ENCODE measurements around the gene CGNL1.

Gene CGNL1

DNA sequence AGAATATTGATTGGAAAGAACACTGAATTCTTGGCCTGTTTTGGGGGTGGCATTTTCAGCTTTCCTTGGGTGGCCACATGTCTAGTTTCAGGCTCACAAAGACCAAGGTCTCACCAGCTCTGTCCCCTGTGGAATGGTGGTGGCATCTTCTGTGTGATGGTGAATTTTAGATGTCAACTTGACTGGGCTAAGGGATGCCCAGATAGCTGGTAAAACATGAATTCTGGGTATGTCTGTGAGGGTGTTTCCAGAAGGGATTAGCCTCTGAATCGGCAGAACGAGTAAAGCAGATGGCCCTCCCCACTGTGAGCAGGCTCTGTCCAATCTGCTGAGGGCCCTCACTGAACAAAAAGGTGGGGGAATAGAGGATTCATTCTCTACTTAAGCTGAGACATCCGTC lies 181.0 kb downstream of the CGNL1 start:
- H2AFZ ChIP-seq (ENCODE audit: low read depth, low read length, severe bottlenecking): no peak overlapping the region
- no peak for TF ChIP-seq EZH2phosphoT487 (conservative IDR thresholded peaks at IDR 0.05; ENCODE audit: low read length)
- TF ChIP-seq, protein P1, sequence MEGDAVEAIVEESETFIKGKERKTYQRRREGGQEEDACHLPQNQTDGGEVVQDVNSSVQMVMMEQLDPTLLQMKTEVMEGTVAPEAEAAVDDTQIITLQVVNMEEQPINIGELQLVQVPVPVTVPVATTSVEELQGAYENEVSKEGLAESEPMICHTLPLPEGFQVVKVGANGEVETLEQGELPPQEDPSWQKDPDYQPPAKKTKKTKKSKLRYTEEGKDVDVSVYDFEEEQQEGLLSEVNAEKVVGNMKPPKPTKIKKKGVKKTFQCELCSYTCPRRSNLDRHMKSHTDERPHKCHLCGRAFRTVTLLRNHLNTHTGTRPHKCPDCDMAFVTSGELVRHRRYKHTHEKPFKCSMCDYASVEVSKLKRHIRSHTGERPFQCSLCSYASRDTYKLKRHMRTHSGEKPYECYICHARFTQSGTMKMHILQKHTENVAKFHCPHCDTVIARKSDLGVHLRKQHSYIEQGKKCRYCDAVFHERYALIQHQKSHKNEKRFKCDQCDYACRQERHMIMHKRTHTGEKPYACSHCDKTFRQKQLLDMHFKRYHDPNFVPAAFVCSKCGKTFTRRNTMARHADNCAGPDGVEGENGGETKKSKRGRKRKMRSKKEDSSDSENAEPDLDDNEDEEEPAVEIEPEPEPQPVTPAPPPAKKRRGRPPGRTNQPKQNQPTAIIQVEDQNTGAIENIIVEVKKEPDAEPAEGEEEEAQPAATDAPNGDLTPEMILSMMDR (IDR thresholded peaks at IDR 0.05; ENCODE audit: insufficient read depth, low read length, poor library complexity, severe bottlenecking): no peak

DNA sequence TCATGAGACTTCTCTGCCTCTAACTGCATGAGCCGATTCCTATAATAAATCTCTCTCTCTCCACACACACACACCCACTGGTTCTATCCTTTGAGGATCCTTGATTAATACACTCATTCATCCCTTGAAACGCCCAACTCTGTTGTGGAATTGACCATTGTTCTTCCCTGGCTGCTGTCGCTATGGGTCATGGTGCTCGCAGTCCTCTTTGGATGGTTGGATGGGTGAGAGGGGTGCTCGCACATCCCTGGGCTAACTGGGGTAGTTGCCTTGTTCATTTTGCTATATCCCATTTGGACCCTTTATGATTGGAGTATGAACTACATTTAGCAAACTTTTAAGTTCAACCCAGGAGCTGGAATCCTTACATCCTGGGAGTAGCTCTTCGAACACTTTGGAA lies 181.5 kb downstream of the CGNL1 start:
- H3K9me2 ChIP-seq (replicated peaks; ENCODE audit: insufficient read depth, low read length): no peaks in the 10 kb centered on the region
- no peak overlapping the region for H3K9ac ChIP-seq (ENCODE audit: low read length)
- H3K79me2 ChIP-seq (ENCODE audit: insufficient read depth, low read length): no peaks in the 10 kb centered on the region
- H3K27me3 ChIP-seq (ENCODE audit: low read length): no peaks in the 10 kb centered on the region
- H3K4me2 ChIP-seq (ENCODE audit: low read depth, low read length, poor library complexity, severe bottlenecking): no peak overlapping the region
- no peak overlapping the region for H2AFZ ChIP-seq (ENCODE audit: low read depth, low read length, severe bottlenecking)
- TF ChIP-seq EZH2phosphoT487 (conservative IDR thresholded peaks at IDR 0.05; ENCODE audit: low read length): no peak
- TF ChIP-seq, protein P1 (IDR thresholded peaks at IDR 0.05; ENCODE audit: insufficient read depth, low read length, poor library complexity, severe bottlenecking): no peak
- no peaks in the 10 kb centered on the region for H3K9me3 ChIP-seq (ENCODE audit: insufficient read depth, low read length)
- no peak overlapping the region for H3K4me3 ChIP-seq (ENCODE audit: insufficient read depth, low read length, poor library complexity, severe bottlenecking)
- no peaks in the 10 kb centered on the region for H3F3A ChIP-seq (ENCODE audit: insufficient read depth)
- no peaks in the 10 kb centered on the region for H3K36me3 ChIP-seq (ENCODE audit: low read length)
- H3K27ac ChIP-seq (ENCODE audit: low read depth, low read length): no peak overlapping the region
- no peaks in the 10 kb centered on the region for H4K20me1 ChIP-seq (ENCODE audit: low read depth, low read length)

More for the DNA sequence above, 181.0 kb downstream of the CGNL1 start:
- Histone ChIP-seq H3K4me2 (ENCODE audit: low read depth, low read length, poor library complexity, severe bottlenecking) (no peak overlapping the region), H3K9me2 (replicated peaks; ENCODE audit: insufficient read depth, low read length) (no peaks in the 10 kb centered on the region), H3K9me3 (ENCODE audit: insufficient read depth, low read length) (no peaks in the 10 kb centered on the region), H3K27me3 (ENCODE audit: low read length) (no peaks in the 10 kb centered on the region), H3F3A (ENCODE audit: insufficient read depth) (no peaks in the 10 kb centered on the region), H4K20me1 (ENCODE audit: low read depth, low read length) (no peaks in the 10 kb centered on the region), H3K4me3 (ENCODE audit: insufficient read depth, low read length, poor library complexity, severe bottlenecking) (no peak overlapping the region), H3K9ac (ENCODE audit: low read length) (no peak overlapping the region), H3K27ac (ENCODE audit: low read depth, low read length) (no peak overlapping the region), H3K36me3 (ENCODE audit: low read length) (no peaks in the 10 kb centered on the region), H3K79me2 (ENCODE audit: insufficient read depth, low read length) (no peaks in the 10 kb centered on the region)

DNA sequence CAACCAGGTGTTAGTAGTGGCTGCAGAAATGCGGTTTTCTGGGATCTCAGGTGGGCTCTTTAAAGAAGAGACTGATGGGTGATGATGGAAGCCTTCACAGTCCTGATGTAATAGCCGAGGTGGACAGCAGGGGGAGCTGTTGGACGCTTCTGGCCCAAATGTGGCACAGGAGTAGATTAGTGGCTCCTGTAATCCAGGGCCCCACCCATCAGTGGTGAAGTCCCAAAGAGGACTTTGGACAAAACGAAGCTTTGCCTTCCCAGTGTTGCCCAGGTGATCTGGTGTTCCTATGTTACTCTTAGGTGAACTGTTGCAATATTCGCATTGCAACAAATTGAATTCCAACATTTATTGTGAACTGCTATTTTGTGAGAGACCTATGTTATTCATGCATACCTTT lies 183.6 kb downstream of the CGNL1 start:
- Histone ChIP-seq H3K36me3 (ENCODE audit: low read length) (no peaks in the 10 kb centered on the region), H3K9me2 (replicated peaks; ENCODE audit: insufficient read depth, low read length) (no peaks in the 10 kb centered on the region), H3K27me3 (ENCODE audit: low read length) (no peaks in the 10 kb centered on the region), H3K79me2 (ENCODE audit: insufficient read depth, low read length) (no peaks in the 10 kb centered on the region), H3K9me3 (ENCODE audit: insufficient read depth, low read length) (no peaks in the 10 kb centered on the region), H3K4me3 (ENCODE audit: insufficient read depth, low read length, poor library complexity, severe bottlenecking) (no peak overlapping the region), H2AFZ (ENCODE audit: low read depth, low read length, severe bottlenecking) (no peak overlapping the region), H3K4me2 (ENCODE audit: low read depth, low read length, poor library complexity, severe bottlenecking) (no peak overlapping the region), H4K20me1 (ENCODE audit: low read depth, low read length) (no peaks in the 10 kb centered on the region), H3F3A (ENCODE audit: insufficient read depth) (no peaks in the 10 kb centered on the region), H3K27ac (ENCODE audit: low read depth, low read length) (no peak overlapping the region), H3K9ac (ENCODE audit: low read length) (no peak overlapping the region)
- no peak for TF ChIP-seq EZH2phosphoT487 (conservative IDR thresholded peaks at IDR 0.05; ENCODE audit: low read length)
- TF ChIP-seq, protein P1 (IDR thresholded peaks at IDR 0.05; ENCODE audit: insufficient read depth, low read length, poor library complexity, severe bottlenecking): peak; percentile 82

Measured in SU-DHL-6 (cell line).